ENCODE results near the gene TTLL8. TPM values are rescaled to one million over a fixed set of nuclear protein-coding genes. Genes with fewer than 3 reads are reported as not detected.
A peak's percentile ranks its signal among the peaks of the same experiment; 100 is the strongest.

The TTLL8 gene
- total RNA-seq, 4 donors from 2014 or later, result not detected

DNA sequence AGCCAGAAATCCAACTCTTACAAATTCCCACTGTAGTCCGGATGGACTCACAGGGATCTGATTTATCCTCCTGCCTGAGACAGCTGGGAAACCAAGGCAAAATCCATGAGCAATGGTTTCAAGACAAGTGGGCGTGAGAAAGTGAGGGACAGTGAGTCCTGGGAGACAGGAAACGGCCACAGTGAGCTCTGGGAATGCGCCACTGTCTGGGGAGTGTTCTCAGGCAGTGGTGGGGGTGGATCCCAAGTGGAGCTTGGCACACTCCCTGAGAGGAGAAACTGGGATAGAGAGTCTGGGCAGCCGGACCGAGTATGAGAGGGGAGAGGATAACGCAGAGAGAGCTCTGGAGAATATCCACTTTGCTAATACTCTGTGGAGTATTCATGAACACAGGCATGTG lies 55.3 kb downstream of the TTLL8 start:
- intact Hi-C loops (cut with DNase I), result no loop called here
- TF ChIP-seq, protein P1, sequence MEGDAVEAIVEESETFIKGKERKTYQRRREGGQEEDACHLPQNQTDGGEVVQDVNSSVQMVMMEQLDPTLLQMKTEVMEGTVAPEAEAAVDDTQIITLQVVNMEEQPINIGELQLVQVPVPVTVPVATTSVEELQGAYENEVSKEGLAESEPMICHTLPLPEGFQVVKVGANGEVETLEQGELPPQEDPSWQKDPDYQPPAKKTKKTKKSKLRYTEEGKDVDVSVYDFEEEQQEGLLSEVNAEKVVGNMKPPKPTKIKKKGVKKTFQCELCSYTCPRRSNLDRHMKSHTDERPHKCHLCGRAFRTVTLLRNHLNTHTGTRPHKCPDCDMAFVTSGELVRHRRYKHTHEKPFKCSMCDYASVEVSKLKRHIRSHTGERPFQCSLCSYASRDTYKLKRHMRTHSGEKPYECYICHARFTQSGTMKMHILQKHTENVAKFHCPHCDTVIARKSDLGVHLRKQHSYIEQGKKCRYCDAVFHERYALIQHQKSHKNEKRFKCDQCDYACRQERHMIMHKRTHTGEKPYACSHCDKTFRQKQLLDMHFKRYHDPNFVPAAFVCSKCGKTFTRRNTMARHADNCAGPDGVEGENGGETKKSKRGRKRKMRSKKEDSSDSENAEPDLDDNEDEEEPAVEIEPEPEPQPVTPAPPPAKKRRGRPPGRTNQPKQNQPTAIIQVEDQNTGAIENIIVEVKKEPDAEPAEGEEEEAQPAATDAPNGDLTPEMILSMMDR (IDR thresholded peaks at IDR 0.05), result no peak
- TF ChIP-seq POLR2A (IDR thresholded peaks at IDR 0.05), result no peak
- Histone ChIP-seq H3K4me1 (peaks cover 0 to 7% (median 0%) of the 10 kb centered on the region in 3 donors), H3K27me3 (peaks cover 0 to 45% (median 0%) of the 10 kb centered on the region in 4 donors), H3K9me3 (no peaks in the 10 kb centered on the region), H3K27ac (no peak overlapping the region), H3K4me3 (no peak overlapping the region), H3K36me3 (no peaks in the 10 kb centered on the region)
- no peak for DNase-seq
- 72 to 81% methylated on average over 7 of the region's 7 CpGs for WGBS, 2 donors

DNA sequence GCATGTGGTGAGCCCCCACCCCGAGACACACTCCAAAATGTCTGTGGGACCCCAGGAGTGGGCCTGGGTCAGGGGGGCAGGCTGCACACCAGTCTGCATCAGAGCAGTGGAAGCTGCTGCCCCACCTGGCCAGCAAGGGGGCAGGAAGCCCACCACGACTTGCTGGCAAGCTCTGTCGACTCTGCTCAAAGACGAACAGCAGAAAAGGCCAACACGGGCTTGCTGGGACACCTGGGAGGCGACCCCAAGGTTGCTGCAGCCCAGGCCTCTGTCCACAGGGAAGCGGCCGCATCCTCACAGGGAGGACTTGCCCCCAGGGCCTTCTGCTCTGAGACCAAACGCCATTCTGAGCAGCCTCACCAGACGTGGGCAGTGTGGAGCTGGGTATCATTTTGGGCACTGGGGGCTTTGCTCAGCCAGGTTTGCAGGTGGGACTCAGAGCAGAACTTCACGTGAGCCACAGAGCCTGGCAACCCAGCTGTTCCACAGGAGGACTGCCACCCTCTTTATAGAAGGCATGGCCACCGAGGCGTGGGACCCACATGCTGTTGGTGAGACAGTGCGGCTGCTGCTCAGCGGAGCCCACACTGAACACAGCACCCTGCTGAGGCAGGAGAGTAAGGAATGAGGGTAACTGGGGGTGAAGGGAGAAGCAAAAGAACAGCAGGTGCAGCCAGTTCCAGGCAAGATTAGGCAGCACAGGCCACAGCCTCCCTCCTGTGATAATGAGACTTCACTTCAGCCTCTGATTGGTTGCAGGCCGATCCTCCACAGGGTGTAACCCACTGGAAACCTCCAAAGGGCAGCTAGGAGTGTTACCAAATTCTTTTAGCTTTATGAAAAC lies 56.5 kb downstream of the TTLL8 start:
- H3K36me3 ChIP-seq, result no peaks in the 10 kb centered on the region
- H3K27ac ChIP-seq, result no peak overlapping the region
- H3K9me3 ChIP-seq, result no peaks in the 10 kb centered on the region
- DNase-seq, result no peak
- H3K27me3 ChIP-seq, result peaks cover 0 to 43% (median 0%) of the 10 kb centered on the region in 4 donors
- WGBS, 2 donors, result 70 to 82% methylated on average over 2 of the region's 16 CpGs
- intact Hi-C loops (cut with DNase I), result no loop called here
- no peak for TF ChIP-seq POLR2A (IDR thresholded peaks at IDR 0.05)
- TF ChIP-seq, protein P1 (IDR thresholded peaks at IDR 0.05), result no peak
- no peak overlapping the region for H3K4me3 ChIP-seq
- H3K4me1 ChIP-seq, result peaks cover 0 to 7% (median 0%) of the 10 kb centered on the region in 3 donors

DNA sequence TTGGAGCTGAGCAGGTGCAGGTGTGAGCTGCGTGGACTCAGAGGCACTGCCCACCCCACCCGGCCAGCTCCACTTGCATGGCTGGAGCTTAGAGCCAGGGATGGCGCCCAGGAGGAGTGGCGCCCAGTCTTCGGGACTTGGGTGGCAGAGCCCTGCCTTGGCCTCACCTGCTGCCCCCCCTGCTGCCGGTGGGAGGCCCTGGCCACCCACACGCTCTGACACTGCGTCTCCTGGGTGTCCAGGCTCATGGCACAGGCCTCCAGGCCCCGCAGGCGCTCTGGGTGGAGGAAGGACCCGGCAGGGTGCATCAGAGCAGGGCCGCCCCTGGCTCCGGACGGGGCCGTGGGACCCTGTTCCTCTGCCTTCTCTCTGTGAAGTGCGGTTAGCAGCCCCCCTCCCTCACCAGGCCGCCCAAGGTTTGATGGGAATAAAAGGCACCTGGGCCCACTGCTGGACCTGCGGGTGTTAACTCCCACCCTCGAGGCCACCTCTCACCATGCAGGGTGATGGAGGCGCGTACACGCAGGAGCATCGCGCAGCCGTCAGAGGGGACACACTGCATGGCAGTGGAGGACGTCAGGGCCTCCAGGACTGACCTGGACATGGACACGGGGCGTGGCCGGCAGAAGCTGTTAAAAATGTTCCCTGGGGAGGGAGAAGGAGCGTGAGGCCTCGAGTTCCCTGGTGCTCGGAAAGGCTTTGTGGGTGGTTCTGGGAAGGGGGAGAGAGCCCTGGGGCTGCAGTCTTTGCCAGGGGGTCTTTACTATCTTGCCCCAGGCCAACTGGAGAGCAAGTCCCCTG lies 57.3 kb downstream of the TTLL8 start:
- WGBS, 2 donors, result 74 to 93% methylated on average over 8 to 18 of the region's 32 CpGs
- H3K27me3 ChIP-seq, result peaks cover 0 to 44% (median 0%) of the 10 kb centered on the region in 4 donors
- intact Hi-C loops (cut with DNase I), result no loop called here
- H3K4me3 ChIP-seq, result no peak overlapping the region
- no peaks in the 10 kb centered on the region for H3K9me3 ChIP-seq
- no peak for TF ChIP-seq POLR2A (IDR thresholded peaks at IDR 0.05)
- TF ChIP-seq, protein P1 (IDR thresholded peaks at IDR 0.05), result no peak
- no peaks in the 10 kb centered on the region for H3K36me3 ChIP-seq
- H3K4me1 ChIP-seq, result peaks cover 0 to 7% (median 0%) of the 10 kb centered on the region in 3 donors
- no peak overlapping the region for H3K27ac ChIP-seq
- DNase-seq, result no peak

DNA sequence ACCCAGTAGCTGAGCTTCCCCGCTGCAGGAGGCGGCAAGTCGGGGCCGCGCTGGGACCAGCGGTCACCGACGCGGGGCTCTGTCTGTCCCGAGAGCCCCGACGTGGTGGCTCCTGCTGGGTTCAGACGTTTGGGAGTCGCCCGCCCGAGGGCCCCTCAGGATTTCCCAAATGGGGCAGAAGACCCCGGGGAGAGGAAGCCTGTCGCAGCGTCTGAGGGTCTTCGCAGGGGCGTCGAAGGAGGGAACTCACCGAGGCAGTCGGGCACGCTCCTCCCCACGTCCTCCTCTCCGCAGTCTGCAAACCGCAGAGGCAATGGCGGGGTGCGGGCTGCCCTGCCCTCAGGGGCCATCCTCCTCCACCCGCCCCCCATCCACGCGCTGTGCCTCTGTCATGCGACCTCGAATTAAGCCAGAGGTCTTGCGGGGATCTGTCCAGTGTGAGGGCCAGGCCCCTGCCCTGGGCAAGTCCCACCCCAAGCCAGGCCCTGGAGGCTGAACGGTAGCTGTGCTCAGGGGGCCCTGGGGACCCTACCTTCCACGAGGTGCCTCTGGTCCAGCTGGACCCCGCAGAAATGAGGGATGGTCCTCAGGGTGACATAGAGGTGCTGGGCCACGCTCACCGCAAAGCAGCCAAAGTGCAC lies 58.0 kb downstream of the TTLL8 start:
- TF ChIP-seq, protein P1 (IDR thresholded peaks at IDR 0.05), result no peak
- TF ChIP-seq POLR2A (IDR thresholded peaks at IDR 0.05), result no peak
- 0% methylated on average over 2 of the region's 41 CpGs; no CpG with 5 or more reads in 1 of the 2 donors for WGBS, 2 donors
- Histone ChIP-seq H3K4me3 (peak overlapping the region in 1 of 4 donors; percentile 53), H3K4me1 (peaks cover 0 to 7% (median 0%) of the 10 kb centered on the region in 3 donors), H3K27me3 (peaks cover 0 to 45% (median 0%) of the 10 kb centered on the region in 4 donors), H3K27ac (no peak overlapping the region), H3K9me3 (no peaks in the 10 kb centered on the region), H3K36me3 (no peaks in the 10 kb centered on the region)
- no peak for DNase-seq
- intact Hi-C loops (cut with DNase I), result no loop called here
